GM19239 (cell line): Measurements from ENCODE around the gene INS.

Experiments used
- DNase-seq: peaks from one replicate; pipeline ENCODE4 v3.0.0; 2011; ENCODE audit warnings: low spot score; ENCODE audit not compliant: insufficient read length
- FAIRE-seq: peaks from 2 replicates; lab custom pipeline; 2011; peaks lifted over from hg19 to GRCh38; lab: Jason Lieb, UNC

Gene INS

DNA sequence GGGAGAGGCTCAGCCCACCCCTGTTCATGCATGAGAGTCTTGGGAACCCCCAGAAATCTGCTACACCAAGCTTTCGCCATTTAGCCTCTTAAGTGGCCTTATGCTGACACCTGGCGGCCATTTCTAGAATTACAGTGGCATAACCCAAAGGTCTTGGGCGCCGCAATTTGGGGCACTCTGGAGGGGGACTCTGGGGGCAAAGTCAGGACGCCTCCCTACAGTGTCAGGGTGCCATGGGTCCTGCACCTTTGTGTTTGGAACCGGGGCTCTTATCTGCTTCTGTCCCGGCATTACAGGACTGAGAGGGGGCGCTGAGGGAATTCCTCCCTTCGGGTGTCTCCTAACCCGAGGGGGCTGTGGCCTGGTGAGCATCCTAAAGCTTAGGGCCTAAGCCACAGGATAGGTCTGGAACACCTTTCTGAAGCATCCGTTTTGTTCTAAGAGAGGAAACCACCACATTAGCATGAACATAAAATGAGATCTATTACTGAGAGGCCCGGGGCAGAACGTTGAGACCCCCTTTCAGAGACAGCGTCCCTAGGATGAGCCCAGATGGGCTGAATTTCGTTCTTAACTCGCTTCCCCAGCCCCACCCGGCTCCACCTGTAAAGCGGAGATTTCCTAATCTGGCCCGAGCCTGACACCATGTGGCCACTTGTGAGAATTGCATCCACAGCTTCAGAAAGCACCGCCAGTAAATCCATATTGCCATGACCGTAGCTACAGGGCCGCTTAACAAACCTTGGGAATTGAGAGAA lies 9.3 kb downstream of the INS start:
- DNase-seq (peak; percentile 96), FAIRE-seq (peak; percentile 91)

DNA sequence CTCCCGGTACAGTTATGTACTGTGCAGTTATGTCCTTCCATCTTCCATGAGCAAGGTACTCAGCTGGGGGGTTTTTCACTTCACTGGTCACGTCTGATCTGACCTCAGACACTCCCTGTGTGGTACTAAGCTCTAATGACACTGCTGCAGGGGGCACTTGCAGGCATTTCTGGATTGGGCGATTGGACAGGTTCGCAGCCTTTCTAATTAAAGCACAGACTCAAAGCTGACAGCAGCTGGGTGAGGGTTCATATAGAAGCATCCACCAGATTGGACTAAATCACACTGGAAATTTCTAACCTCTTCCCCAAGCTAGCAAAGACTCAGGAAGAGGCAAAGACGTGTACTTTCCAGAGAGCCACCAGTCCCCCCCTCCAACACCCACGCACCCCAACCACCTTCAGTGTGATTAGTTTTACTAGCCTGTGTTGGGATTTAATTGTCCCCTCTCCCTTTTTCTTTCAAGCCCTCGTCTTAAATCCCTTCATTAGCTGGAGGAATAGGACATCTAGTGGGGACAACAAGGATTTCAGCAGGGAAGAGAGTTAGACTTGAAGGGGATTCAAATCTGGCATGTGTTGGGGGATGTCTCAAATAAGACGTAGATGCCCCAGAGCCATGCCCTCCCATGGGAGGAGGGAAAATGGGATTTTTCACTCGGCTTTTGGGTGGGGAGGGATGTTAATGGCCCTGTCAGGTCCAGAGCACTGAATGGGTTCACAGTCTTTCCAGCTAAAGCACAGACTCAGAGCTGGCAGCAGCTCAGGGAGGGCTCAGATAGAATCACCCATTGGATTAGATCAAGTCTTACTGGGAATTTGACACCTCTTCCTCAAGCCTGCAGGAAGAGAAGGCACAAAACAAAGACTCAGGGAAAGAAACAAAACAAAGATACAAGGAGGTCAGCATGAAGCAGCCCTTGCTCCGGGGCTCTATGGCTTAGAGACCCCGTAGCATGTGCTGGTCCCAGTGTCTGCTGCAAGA lies 10.9 kb downstream of the INS start:
- DNase-seq (no peak), FAIRE-seq (no peak)

DNA sequence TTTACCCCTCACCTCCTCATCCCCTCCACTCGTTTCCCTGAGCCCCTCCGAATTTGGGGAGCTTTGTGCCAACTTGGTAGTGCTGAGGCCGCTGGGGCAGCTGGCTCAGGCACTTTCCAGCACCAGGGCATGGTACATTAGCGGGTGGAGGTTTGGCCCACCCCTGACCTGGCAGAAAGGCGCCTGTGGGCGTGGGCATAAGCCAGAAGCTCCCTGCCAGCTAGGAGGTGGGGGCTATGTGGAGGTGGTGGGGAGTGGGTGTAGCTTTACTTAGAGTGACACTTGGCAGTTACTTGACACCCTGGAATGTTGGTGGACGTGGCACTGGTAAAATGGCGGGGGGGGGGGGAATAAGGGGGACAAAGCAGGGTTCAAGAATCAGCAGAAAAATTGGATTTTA lies 11.5 kb downstream of the INS start:
- FAIRE-seq, result no peak
- no peak for DNase-seq

DNA sequence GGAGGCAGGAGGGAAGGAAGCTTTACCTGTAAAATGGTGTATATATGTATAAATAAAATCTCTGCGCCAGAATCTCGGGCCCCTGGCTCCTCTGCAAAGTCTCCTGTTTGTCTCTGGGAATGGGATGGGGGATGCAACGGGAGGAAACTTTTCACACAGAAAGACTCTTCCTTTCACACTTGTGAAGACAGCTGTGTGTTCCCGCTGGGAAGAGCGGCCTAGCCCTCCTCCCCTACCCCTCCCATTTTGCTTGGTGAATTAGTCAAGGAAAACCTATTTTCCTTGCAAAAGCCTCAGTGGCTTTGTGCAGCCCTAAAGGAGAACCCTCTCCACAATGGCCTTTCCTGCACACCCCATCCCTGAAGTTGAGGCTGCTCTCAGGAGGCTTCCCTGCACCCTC lies 12.4 kb downstream of the INS start:
- no peak for FAIRE-seq
- no peak for DNase-seq

GRCh38 chr11:2147391-2147790 lies 13.6 kb downstream of the INS start:
- no peak for DNase-seq
- no peak for FAIRE-seq

DNA sequence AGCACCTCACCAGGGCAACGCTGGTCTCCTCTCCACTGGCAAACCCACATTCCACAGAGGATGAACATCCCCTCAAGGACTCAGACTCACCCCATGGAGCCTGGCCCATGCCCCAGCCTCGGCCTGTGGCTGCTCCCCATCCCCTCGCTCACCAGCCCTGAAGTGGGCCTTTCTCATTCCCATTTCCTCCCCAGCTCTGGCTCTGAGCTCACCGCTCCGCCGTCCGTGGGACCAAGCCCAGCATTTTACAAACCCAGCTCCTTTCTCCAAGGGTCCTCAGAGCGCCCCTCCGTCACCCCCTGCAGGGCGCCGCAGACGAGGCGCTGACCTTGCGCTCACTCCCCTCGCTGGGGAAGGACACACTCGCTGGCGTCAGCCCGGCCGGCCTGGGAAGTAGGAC lies 15.0 kb downstream of the INS start:
- FAIRE-seq, result no peak
- no peak for DNase-seq

DNA sequence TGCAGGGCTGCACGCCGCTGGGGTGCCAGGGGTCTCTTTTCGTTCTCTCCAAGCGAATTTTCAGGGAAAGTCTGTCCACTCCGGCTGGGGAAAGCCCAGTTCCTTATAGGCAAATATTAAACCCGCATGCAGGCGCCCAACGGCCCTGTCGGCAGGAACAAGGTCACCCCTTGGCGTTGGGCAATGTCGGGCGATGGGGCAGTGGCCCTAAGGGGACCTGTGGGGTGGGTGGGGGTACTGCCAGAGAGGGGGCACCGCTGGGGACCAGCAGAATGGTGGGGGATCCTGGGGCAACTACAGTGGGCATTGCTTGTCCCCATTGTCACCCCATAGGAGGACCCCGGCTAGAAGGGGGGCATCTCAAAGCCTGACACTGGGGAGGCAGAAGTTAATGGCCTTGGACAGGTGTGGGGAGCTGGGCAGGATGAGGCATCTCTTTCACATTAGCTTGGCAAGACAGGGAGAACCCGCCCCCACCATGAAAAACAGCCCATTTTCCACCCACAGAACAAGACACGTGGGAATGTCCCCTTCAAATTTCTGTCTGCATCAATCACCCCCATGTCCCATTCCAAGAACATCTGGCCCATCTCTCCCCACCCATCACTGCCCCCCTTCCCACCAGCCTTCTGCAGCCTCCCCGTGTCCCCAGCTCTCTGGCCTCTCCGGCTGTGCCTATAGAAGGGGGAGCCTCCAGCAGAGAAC lies 16.3 kb downstream of the INS start:
- no peak for FAIRE-seq

DNA sequence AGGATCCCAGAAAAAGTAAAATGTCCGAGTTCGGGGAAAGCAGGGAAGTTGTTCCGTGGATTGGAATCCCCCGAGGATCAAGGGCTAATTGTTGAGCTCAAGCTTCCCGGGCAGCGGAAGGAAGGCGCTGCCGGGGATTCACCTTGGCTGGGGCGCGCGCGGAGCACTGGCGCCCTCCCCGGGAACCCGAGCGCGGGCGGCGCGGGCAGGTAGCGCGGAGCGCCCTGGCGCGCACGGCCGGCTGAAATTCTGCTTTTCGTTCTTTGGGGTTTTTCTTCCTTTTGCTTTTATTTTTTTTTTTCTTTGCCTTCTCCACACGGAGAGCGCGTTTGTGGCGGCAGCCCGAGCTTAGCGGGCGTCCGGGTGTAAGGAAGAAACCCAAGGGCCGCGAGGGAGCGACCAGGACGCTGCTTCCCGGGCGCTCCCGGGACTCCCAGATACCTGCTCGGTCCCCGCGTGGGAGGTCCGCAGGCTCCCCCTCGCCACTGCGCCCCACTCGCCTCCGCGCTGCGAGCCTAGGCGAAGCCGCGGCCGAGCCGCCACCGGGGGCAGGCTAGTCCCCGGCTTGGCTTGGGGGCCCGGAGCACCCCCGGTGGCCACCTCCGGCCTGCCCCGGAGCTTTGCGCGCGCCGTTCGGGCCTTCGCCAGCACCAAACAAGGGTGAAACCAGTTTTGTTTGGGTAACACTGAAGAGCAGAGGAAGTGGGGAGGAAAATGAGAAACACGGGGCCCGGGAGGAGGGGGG lies 17.0 kb downstream of the INS start:
- DNase-seq (no peak), FAIRE-seq (no peak)

More for the DNA sequence above, 16.3 kb downstream of the INS start:
- no peak for DNase-seq

DNA sequence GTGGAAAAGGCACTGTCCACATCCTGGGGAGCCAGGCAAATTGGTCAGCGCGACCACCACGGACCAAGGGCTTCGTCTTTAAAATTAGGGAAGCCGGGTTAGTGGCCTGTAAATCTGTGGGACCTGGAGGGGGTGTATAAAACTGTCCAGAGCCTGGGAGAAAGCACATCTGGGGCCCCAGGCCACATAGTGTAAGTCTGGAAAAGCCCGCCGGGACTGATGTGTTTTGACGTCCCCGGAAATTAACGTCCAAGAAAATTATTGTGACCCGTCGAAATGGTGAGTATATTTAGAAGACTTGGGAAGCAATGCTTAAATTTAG lies 17.6 kb downstream of the INS start:
- FAIRE-seq (no peak), DNase-seq (no peak)

GRCh38 chr11:2142762-2143202 lies 18.2 kb downstream of the INS start:
- FAIRE-seq (no peak), DNase-seq (no peak)

DNA sequence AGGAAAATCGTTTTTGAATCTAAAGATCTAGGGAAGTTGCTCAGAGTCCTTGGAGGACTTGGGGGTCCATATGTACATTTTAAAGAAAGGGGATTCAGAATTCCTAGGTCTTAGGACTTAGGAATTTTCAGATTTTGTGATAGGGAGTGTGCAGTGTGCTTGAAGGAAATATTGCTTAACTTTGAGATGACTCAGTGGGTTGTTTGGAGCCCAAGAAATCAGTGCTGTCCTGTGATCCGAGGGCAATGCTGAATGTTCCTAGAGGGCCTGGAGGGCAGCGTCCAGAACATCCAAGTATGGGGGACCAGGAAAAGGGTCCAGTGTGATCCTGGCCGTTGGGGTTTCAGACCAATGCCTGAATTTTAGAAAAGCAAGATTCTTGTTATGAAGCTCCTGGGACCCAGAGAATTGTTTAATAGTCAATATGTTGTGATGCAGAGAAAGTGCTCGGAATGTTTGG lies 18.7 kb downstream of the INS start:
- FAIRE-seq (no peak), DNase-seq (no peak)

GRCh38 chr11:2140411-2141400 lies 20.3 kb downstream of the INS start:
- no peak for FAIRE-seq
- DNase-seq, result no peak

DNA sequence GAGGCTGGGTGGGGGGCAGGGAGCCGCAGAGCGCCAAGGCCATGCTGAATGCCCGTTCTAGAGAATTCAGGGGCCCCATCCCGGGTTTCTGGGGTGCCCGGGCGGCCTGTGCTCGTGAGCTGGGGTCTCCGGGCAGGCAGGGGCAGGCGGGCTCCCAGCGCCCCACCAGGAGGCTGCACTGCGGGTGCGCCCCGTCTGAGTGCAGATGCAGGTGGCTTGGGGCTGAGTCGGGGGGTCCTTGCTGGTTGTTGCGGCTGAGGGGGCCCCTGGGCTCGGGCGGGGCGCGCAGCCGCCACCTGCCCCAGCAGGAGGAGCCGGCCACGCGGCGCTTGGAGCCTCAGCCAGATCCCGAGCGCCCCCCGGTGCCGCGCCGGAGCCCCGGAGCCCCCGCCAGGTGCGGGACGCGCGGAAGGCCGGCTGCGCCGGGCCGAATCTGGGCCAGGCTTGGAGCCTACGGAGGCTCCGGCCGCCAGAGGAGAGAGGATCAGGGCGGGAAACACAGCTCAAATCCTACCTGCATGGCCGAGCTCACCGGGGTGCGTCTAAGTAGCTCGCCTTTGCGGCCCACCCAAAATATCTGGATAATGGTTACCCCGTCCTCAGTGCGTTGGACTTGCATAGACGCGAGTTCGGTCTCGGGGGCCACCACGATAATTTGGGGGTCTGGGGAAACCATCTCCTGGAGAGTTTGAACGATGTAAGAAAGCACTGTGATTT lies 21.2 kb downstream of the INS start:
- FAIRE-seq, result no peak
- DNase-seq, result no peak

- FAIRE-seq, result no peak
Measured at GRCh38 chr11:2139123-2139521, 21.9 kb downstream of the INS start, which contains the start of gene IGF2. Gene IGF2 (minus strand): TSS chr11:2139389. CDS start chr11:2135523, 3,866 bp downstream.

GRCh38 chr11:2138431-2139122 lies 22.4 kb downstream of the INS start:
- FAIRE-seq (no peak), DNase-seq (no peak)

More at GRCh38 chr11:2139123-2139521, 21.9 kb downstream of the INS start, which contains the start of gene IGF2:
- no peak for DNase-seq

- no peak for FAIRE-seq
Measured at GRCh38 chr11:2138068-2138430, 23.0 kb downstream of the INS start.

More at GRCh38 chr11:2138068-2138430, 23.0 kb downstream of the INS start:
- no peak for DNase-seq
